Measurements from ENCODE around the gene CDH15.

Gene CDH15

GRCh38 chr16:89210904-89211515 is 39.5 kb downstream of the CDH15 start:
- peak in 2 of 10 donors; percentile 57 to 60 for DNase-seq
- intact Hi-C loops (cut with DNase I): no loop called here

GRCh38 chr16:89216315-89217137 is 45.0 kb downstream of the CDH15 start:
- intact Hi-C loops (cut with DNase I): loop anchor here (1.0 to 5.0 kb wide), 4 partner anchors 24 to 510 kb away; partner anchors contain the start of genes CTU2, GALNS, RNF166 and TRAPPC2L
- peak; percentile 47 to 96 (median 78) for DNase-seq

DNA sequence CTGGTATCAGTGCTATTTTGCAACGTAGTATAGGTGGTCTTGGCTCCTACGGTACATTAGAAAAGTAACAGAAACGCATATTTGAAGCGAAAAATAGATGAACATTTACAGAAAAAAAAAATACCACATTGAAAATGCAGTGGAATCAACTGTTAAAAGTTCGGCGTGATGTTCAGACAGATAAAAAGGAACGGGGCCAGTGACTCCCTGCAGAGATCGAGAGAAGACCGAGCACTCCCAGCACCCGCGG is 45.5 kb downstream of the CDH15 start:
- intact Hi-C loops (cut with DNase I): loop anchor here (1.0 to 5.0 kb wide), 4 partner anchors 23 to 510 kb away; partner anchors contain the start of genes CTU2, GALNS, RNF166 and TRAPPC2L
- no peak for DNase-seq

GRCh38 chr16:89217388-89218191 is 46.0 kb downstream of the CDH15 start, which contains the start of gene ZNF778:
Gene ZNF778 (plus strand): TSS chr16:89217703. CDS start chr16:89221128, 3,425 bp downstream.
- peak; percentile 63 to 98 (median 81) for DNase-seq
- intact Hi-C loops (cut with DNase I): loop anchor here (1.0 to 5.0 kb wide), 4 partner anchors 23 to 511 kb away; partner anchors contain the start of genes CTU2, GALNS, RNF166 and TRAPPC2L

DNA sequence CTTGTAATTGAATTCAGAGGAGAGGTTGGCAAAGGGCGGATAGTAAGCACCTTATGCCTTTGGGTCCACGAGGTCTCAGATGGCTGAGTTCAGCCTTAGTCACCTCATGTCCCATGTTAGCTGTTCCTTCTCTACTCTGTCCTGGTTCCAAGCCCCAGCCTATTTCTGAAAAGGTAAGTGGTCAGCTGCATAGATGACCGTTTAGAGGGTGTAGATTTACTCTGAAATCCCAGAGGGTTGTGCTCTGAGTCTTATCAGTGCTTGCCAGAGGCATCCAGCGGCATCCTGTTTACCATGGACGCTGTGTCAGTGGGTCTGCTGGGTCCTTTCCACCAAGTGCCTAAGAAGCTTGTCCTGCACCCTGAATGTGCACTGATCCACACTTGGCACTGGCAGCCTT is 47.8 kb downstream of the CDH15 start:
- no peak for DNase-seq
- intact Hi-C loops (cut with DNase I): loop anchor here (5.0 kb wide), 1 partner anchor 277 kb away; no protein-coding TSS in a partner anchor

GRCh38 chr16:89221604-89222003 is 50.1 kb downstream of the CDH15 start:
- no peak for DNase-seq
- intact Hi-C loops (cut with DNase I): no loop called here

GRCh38 chr16:89222931-89223330 is 51.4 kb downstream of the CDH15 start:
- intact Hi-C loops (cut with DNase I): no loop called here
- DNase-seq: peak in 1 of 10 donors; percentile 50

DNA sequence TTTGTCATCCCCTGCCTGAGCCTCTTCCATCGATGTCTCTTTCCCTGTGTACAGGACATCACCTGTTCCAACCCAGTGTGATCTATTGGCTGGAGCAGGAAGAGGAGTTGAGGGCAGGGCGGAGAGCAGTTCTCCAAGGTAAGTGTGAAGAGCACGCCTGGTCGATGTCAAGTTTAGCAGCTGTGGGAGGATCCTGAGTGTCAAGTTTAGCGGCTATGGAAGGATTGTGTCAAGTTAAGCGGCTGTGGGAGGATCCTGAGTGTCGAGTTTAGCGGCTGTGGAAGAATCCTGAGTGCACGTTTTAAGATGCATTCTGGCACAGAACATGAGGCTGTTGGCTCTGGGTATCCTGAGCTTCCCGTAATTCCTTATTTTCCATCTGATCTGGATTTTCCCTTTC is 53.1 kb downstream of the CDH15 start:
- peak in 1 of 10 donors; percentile 24 for DNase-seq
- intact Hi-C loops (cut with DNase I): no loop called here

DNA sequence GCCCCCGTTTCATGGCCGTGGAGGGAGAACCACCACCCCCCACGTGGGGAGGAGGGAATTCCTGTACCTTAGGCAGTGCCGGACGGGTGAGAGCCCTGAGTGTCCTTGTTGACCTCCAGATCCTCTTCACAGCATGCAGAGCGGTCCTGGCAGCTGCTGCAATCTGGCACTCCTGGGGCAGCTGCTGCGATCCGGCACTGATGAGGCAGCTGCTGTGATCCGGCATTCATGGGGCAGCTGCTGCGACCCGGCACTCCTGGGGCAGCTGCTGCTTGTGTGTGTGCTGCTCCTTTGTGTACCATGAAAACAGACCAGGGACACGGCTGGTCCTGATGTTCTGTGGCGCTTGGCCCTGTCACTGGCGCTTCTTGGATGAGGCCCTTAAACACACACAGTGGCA is 58.7 kb downstream of the CDH15 start:
- DNase-seq: peak in 1 of 10 donors; percentile 72
- intact Hi-C loops (cut with DNase I): no loop called here

- DNase-seq: peak in 1 of 10 donors; percentile 42
- intact Hi-C loops (cut with DNase I): no loop called here
Measured at GRCh38 chr16:89232107-89232506, 60.6 kb downstream of the CDH15 start.

- peak in 2 of 10 donors; percentile 12 to 36 for DNase-seq
- intact Hi-C loops (cut with DNase I): no loop called here
Measured at GRCh38 chr16:89233678-89234490, 62.3 kb downstream of the CDH15 start.

- DNase-seq: no peak
- intact Hi-C loops (cut with DNase I): no loop called here
Measured at GRCh38 chr16:89237733-89238132, 66.2 kb downstream of the CDH15 start.

GRCh38 chr16:89241187-89242007 is 69.8 kb downstream of the CDH15 start:
- intact Hi-C loops (cut with DNase I): loop anchor here (5.0 to 10.0 kb wide), 2 partner anchors 263 to 416 kb away; partner anchors contain the start of genes CHMP1A, SPATA33 and SPG7
- peak; percentile 57 to 96 (median 70) for DNase-seq

- intact Hi-C loops (cut with DNase I): loop anchor here (5.0 to 10.0 kb wide), 2 partner anchors 262 to 415 kb away; partner anchors contain the start of genes CHMP1A, SPATA33 and SPG7
Measured at GRCh38 chr16:89242795-89243200, 71.2 kb downstream of the CDH15 start.

GRCh38 chr16:89243664-89244063 is 72.1 kb downstream of the CDH15 start:
- peak in 2 of 10 donors; percentile 26 to 66 for DNase-seq
- intact Hi-C loops (cut with DNase I): loop anchor here (5.0 to 10.0 kb wide), 2 partner anchors 261 to 414 kb away; partner anchors contain the start of genes CHMP1A, SPATA33 and SPG7

More at GRCh38 chr16:89242795-89243200, 71.2 kb downstream of the CDH15 start:
- DNase-seq: peak in 2 of 10 donors; percentile 37 to 59

DNA sequence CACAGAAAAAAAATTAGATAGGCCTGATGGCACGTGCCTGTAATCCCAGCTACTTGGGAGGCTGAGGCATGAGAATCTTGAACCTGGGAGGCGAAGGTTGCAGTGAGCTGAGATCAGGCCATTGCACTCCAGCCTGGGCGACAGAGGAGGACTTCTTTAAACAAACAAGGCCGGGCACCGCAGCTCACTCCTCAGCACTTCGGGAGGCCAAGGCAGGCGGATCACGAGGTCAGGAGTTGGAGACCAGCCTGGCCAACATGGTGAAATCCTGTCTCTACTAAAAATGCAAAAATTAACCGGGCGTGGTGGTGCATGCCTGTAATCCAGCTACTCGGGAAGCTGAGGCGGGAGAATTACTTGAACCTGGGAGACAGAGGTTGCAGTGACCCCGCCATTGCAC is 72.7 kb downstream of the CDH15 start:
- intact Hi-C loops (cut with DNase I): loop anchor here (5.0 to 10.0 kb wide), 2 partner anchors 261 to 413 kb away; partner anchors contain the start of genes CHMP1A, SPATA33 and SPG7
- peak in 1 of 10 donors; percentile 59 for DNase-seq

DNA sequence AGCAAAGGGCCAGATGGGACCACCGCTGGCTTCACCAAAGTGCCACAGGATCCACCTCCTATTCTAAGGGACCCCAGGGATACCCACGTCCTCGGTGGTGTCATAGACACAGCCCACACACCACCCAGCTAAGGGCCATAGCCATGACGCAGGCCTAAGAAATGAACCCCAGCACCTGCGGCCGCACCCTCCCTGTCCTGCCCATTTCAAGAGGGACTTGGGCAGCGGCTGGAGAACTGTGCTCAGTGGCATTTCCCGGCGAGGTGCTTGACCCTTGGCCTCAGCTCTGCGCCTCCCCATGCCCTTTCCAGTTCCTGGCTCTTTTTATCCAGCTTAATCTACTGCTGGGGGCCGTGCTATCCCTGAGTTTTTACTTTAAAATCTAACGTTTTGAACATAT is 73.2 kb downstream of the CDH15 start:
- intact Hi-C loops (cut with DNase I): loop anchor here (5.0 to 10.0 kb wide), 2 partner anchors 260 to 413 kb away; partner anchors contain the start of genes CHMP1A, SPATA33 and SPG7
- peak in 2 of 10 donors; percentile 52 to 65 for DNase-seq

All from posterior cingulate gyrus (tissue), 11 donors.